ENCODE data around the gene FAM110D.

DNA sequence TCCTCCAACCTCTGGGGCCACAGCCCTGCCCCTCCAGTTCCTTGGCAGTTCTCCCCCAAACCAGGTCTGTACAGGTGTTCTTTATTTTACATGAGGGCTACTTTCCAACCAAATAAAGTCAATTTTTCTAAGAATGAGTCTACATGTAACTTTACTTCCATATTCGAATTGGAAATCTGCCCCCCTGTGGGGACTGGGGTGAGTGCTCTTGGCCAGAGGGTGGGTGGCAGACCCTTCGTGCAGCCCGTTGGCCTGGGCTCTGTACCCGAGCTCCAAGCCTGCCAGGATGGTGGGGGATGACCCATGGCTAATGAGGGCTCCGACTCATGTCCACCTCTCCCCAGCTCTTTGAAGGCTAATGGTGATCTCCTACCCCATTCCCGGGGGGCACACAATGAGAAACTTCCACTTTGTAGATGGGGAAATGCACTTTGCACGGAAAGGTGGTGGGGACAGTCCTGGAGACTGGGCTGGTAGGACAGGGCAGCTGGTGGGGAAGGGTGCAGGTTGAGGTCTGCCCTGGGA lies 30.9 kb downstream of the FAM110D start:
- TF ChIP-seq, protein P1, sequence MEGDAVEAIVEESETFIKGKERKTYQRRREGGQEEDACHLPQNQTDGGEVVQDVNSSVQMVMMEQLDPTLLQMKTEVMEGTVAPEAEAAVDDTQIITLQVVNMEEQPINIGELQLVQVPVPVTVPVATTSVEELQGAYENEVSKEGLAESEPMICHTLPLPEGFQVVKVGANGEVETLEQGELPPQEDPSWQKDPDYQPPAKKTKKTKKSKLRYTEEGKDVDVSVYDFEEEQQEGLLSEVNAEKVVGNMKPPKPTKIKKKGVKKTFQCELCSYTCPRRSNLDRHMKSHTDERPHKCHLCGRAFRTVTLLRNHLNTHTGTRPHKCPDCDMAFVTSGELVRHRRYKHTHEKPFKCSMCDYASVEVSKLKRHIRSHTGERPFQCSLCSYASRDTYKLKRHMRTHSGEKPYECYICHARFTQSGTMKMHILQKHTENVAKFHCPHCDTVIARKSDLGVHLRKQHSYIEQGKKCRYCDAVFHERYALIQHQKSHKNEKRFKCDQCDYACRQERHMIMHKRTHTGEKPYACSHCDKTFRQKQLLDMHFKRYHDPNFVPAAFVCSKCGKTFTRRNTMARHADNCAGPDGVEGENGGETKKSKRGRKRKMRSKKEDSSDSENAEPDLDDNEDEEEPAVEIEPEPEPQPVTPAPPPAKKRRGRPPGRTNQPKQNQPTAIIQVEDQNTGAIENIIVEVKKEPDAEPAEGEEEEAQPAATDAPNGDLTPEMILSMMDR (IDR thresholded peaks at IDR 0.05), result no peak
- no peak for TF ChIP-seq POLR2A (IDR thresholded peaks at IDR 0.05)

Data from lower leg skin (tissue), 3 donors.